GM23338 (cell line): Measurements from ENCODE around the gene SART3. TPM values are rescaled to one million over a fixed set of nuclear protein-coding genes. Genes with fewer than 3 reads are reported as not detected.

Experiments used
- ATAC-seq: fragments of 200-7000 bp; cut with Tn5 transposase; 3 replicates; pipeline ENCODE4 v1.9.1; 2020
- DNase-seq: peaks from one replicate; pipeline ENCODE4 v3.0.0-alpha.2; 2015; ENCODE audit warnings: low spot score
- H2AFZ ChIP-seq: fragments of 200-600 bp; sonication (generic); 2 replicates; pipeline ENCODE4 v1.8.0; 2016; ENCODE audit warnings: antibody characterized with exemption, mild to moderate bottlenecking, moderate library complexity
- H3F3A ChIP-seq: fragments of 200-600 bp; sonication (generic); replicated peaks from 2 replicates; pipeline ENCODE4 v1.8.0; 2017; ENCODE audit warnings: antibody characterized with exemption, mixed run types, low read depth
- H3K27ac ChIP-seq: fragments of 200-600 bp; sonication (generic); 2 replicates; pipeline ENCODE4 v1.6.1; 2016; ENCODE audit warnings: low read depth
- H3K27me3 ChIP-seq: fragments of 200-600 bp; sonication (generic); 2 replicates; pipeline ENCODE4 v1.8.0; 2016; ENCODE audit warnings: mild to moderate bottlenecking, mixed run types, moderate library complexity; ENCODE audit not compliant: insufficient read depth
- H3K36me3 ChIP-seq: fragments of 200-600 bp; sonication (generic); 2 replicates; pipeline ENCODE4 v1.8.0; 2016; ENCODE audit warnings: mild to moderate bottlenecking; ENCODE audit not compliant: insufficient read depth
- H3K4me1 ChIP-seq: fragments of 200-600 bp; sonication (generic); 2 replicates; pipeline ENCODE4 v1.8.0; 2016; ENCODE audit warnings: mild to moderate bottlenecking, moderate library complexity; ENCODE audit not compliant: insufficient read depth
- H3K4me2 ChIP-seq: fragments of 200-600 bp; sonication (generic); 2 replicates; pipeline ENCODE4 v1.7.1; 2017; ENCODE audit warnings: mixed run types
- H3K4me3 ChIP-seq: fragments of 200-600 bp; sonication (generic); 2 replicates; pipeline ENCODE4 v1.6.1; 2016; ENCODE audit warnings: mixed run types
- H3K79me2 ChIP-seq: fragments of 200-600 bp; sonication (generic); replicated peaks from 2 replicates; pipeline ENCODE4 v1.8.0; 2017; ENCODE audit warnings: mild to moderate bottlenecking; ENCODE audit not compliant: insufficient read depth
- H3K9me2 ChIP-seq: fragments of 200-600 bp; sonication (generic); 2 replicates; pipeline ENCODE4 v1.8.0; 2017; ENCODE audit not compliant: insufficient read depth
- H4K20me1 ChIP-seq: fragments of 200-600 bp; sonication (generic); replicated peaks from 2 replicates; pipeline ENCODE4 v1.8.0; 2017; ENCODE audit warnings: mild to moderate bottlenecking; ENCODE audit not compliant: insufficient read depth
- H3K27ac Mint-ChIP-seq: 2 replicates; pipeline ENCODE4 v1.8.0; 2020; ENCODE audit warnings: inconsistent platforms, mild to moderate bottlenecking, moderate library complexity, mixed read lengths
- H3K27me3 Mint-ChIP-seq: 3 replicates; pipeline ENCODE4 v1.8.0; 2022; ENCODE audit warnings: low read depth, mild to moderate bottlenecking, moderate library complexity, mixed read lengths, inconsistent platforms; ENCODE audit not compliant: insufficient read depth, poor library complexity
- H3K36me3 Mint-ChIP-seq: 3 replicates; pipeline ENCODE4 v1.8.0; 2021; ENCODE audit warnings: low read depth, mild to moderate bottlenecking, inconsistent platforms, moderate library complexity, mixed read lengths
- H3K4me1 Mint-ChIP-seq: 3 replicates; pipeline ENCODE4 v1.8.0; 2020; ENCODE audit warnings: mild to moderate bottlenecking, inconsistent platforms, mixed read lengths
- H3K4me3 Mint-ChIP-seq: 3 replicates; pipeline ENCODE4 v1.8.0; 2021; ENCODE audit warnings: moderate library complexity, mild to moderate bottlenecking, inconsistent platforms, mixed read lengths
- H3K9me3 Mint-ChIP-seq: 3 replicates; pipeline ENCODE4 v1.8.0; 2020; ENCODE audit warnings: moderate library complexity, mild to moderate bottlenecking, inconsistent platforms, mixed read lengths
- ETS1 ChIP-seq: IDR thresholded peaks from 2 replicates; pipeline ENCODE4 v1.6.1; 2016; ENCODE audit warnings: antibody characterized with exemption
- EZH2 ChIP-seq: fragments of 200-600 bp; sonication (generic); IDR thresholded peaks from one replicate; pipeline ENCODE4 v1.8.0; 2017; ENCODE audit warnings: antibody characterized with exemption, mild to moderate bottlenecking, low read depth; ENCODE audit not compliant: unreplicated experiment
- JUNB ChIP-seq: IDR thresholded peaks from one replicate; pipeline ENCODE4 v1.6.1; 2016; ENCODE audit warnings: antibody characterized with exemption; ENCODE audit not compliant: unreplicated experiment
- POLR2AphosphoS5 ChIP-seq: IDR thresholded peaks from 2 replicates; pipeline ENCODE4 v1.6.1; 2016; ENCODE audit warnings: antibody characterized with exemption, low read depth
- STAT1 ChIP-seq: IDR thresholded peaks from one replicate; pipeline ENCODE4 v1.6.1; 2016; ENCODE audit warnings: antibody characterized with exemption; ENCODE audit not compliant: unreplicated experiment
- ZNF462 ChIP-seq: fragments of 250-450 bp; sonication (Bioruptor Pico); IDR thresholded peaks from 2 replicates; pipeline ENCODE4 v1.5.0; 2020; ENCODE audit warnings: mild to moderate bottlenecking, moderate library complexity
- polyA plus RNA-seq: library from polyadenylated mRNA; unstranded; fragments of >200 nt; fragmentation: Nextera tagmentation; extraction: Ambion mirVana; gene quantifications from 2 replicates; pipeline ENCODE4 v1.2.1, GENCODE V29; 2016
- total RNA-seq: library from RNA; depleted of rRNA; stranded (reverse); fragments of >200 nt; shearing (Covaris generic); gene quantifications from 2 replicates; pipeline ENCODE4 v1.2.3, GENCODE V29; 2014

SART3 gene
- total and polyA plus RNA-seq, 2 experiments from 2014 or later = 49.8 to 112 TPM

GRCh38 chr12:108482717-108483212 is 78.2 kb downstream of the SART3 start:
- H3K27ac ChIP-seq = no peak overlapping the region
- ATAC-seq (peak; percentile 51), DNase-seq (peak; percentile 26)
- H3K9me3 Mint-ChIP-seq = peaks cover 13% of the 10 kb centered on the region
- peaks cover 2% of the 10 kb centered on the region for H3K9me2 ChIP-seq
- no peak overlapping the region for H3K27ac Mint-ChIP-seq
- H3K4me1 ChIP-seq = peaks cover 6% of the 10 kb centered on the region; the same call in 1 of the 2 replicates
- peaks cover 10% of the 10 kb centered on the region for H3K4me1 Mint-ChIP-seq
- H3K4me3 Mint-ChIP-seq = no peak overlapping the region
- H2AFZ ChIP-seq = peak overlapping the region; percentile 43; the same call in 1 of the 2 replicates
- H3K27me3 Mint-ChIP-seq = no peaks in the 10 kb centered on the region
- no peaks in the 10 kb centered on the region for H3F3A ChIP-seq
- H3K79me2 ChIP-seq = no peaks in the 10 kb centered on the region
- TF ChIP-seq POLR2AphosphoS5 = no peak
- no peak for TF ChIP-seq ZNF462
- no peak for TF ChIP-seq EZH2
- TF ChIP-seq JUNB = no peak
- no peak for TF ChIP-seq ETS1
- no peak for TF ChIP-seq STAT1
- H3K36me3 Mint-ChIP-seq = peaks cover 2% of the 10 kb centered on the region; the same call in 1 of the 3 replicates
- no peak overlapping the region for H3K4me2 ChIP-seq
- no peak overlapping the region for H3K4me3 ChIP-seq
- no peaks in the 10 kb centered on the region for H3K36me3 ChIP-seq
- H3K27me3 ChIP-seq = no peaks in the 10 kb centered on the region
- no peaks in the 10 kb centered on the region for H4K20me1 ChIP-seq
